HepG2 (cell line): ENCODE data around the gene C1QTNF12. TPM values are rescaled to one million over a fixed set of nuclear protein-coding genes. Genes with fewer than 3 reads are reported as not detected.

ENCODE experiments used
- ATAC-seq: fragments of 200-7000 bp; cut with Tn5 transposase; 3 replicates; pipeline ENCODE4 v1.9.1; 2020; ENCODE audit warnings: mild to moderate bottlenecking, moderate library complexity
- BruUV-seq: library from RNA; stranded (reverse); fragments of 400-500 nt; replicated peaks from 2 replicates; lab custom pipeline; 2021; lab: Mats Ljungman, UMichigan
- CTCF ChIA-PET: fragments of 300-600 bp; formaldehyde crosslinking; extraction: SDS; loops from one replicate; lab custom pipeline; 2021; ENCODE audit warnings: low total read pairs, inconsistent platforms, low intra/inter-chr PET ratio; lab: Yijun Ruan, JAX
- POLR2A ChIA-PET: fragments of 350-600 bp; sonication (Branson Sonifier 250); formaldehyde crosslinking; loops from one replicate; lab custom pipeline; 2020; ENCODE audit warnings: antibody characterized with exemption, inconsistent platforms; lab: Yijun Ruan, JAX
- DNase-seq: peaks from one replicate; pipeline ENCODE4 v3.0.0-alpha.2; 2015; ENCODE audit warnings: low spot score
- FAIRE-seq: peaks from 3 replicates; lab custom pipeline; 2011; peaks lifted over from hg19 to GRCh38; lab: Jason Lieb, UNC
- H2AFZ ChIP-seq: one replicate; pipeline ENCODE4 v1.6.1; 2011; ENCODE audit warnings: low read length, inconsistent platforms
- H3K27ac ChIP-seq: fragments of 300-600 bp; 3 replicates; pipeline ENCODE4 v1.8.0; 2011; ENCODE audit warnings: mixed run types, mild to moderate bottlenecking, mixed read lengths, low read length, inconsistent platforms; ENCODE audit not compliant: insufficient read depth; ENCODE audit errors: extremely low read length
- H3K27me3 ChIP-seq, 2 experiments: fragments of 200-600 bp in 1 of 2; 2 replicates in 1 of 2; 3 replicates in 1 of 2; pipeline versions ENCODE4 v1.6.0 to v1.8.0; 2011; ENCODE audit warnings: low read length in 2 of 2, mild to moderate bottlenecking in 2 of 2, moderate library complexity in 2 of 2, inconsistent platforms in 1 of 2; ENCODE audit not compliant: insufficient read depth in 2 of 2, control insufficient read depth in 1 of 2
- H3K36me3 ChIP-seq, 2 experiments: fragments of 200-600 bp in 1 of 2; replicated peaks in 1 of 2; 2 replicates in 1 of 2; 3 replicates in 1 of 2; pipeline versions ENCODE4 v1.5.1 to v1.8.0; 2011; ENCODE audit warnings: low read length in 2 of 2, inconsistent platforms in 1 of 2; ENCODE audit not compliant: insufficient read depth in 2 of 2, control insufficient read depth in 1 of 2
- H3K4me1 ChIP-seq: 2 replicates; pipeline ENCODE4 v1.5.1; 2012; ENCODE audit warnings: low read length, inconsistent platforms; ENCODE audit not compliant: insufficient read depth
- H3K4me2 ChIP-seq: 2 replicates; pipeline ENCODE4 v1.6.0; 2011; ENCODE audit warnings: low read depth, low read length, inconsistent platforms
- H3K4me3 ChIP-seq, 3 experiments: fragments of 200-600 bp in 1 of 3; sonication (generic), shearing (Covaris generic) in 1 of 3; replicated peaks in 1 of 3; 2 replicates each; pipeline ENCODE4 v1.5.1; 2011 to 2016; ENCODE audit warnings: low read length in 3 of 3, inconsistent platforms in 2 of 3, low read depth in 2 of 3, mild to moderate bottlenecking in 2 of 3, control low read depth in 1 of 3, mixed read lengths in 1 of 3; ENCODE audit not compliant: insufficient read depth in 1 of 3
- H3K79me2 ChIP-seq: one replicate; pipeline ENCODE4 v1.6.1; 2011; ENCODE audit warnings: low read length, inconsistent platforms; ENCODE audit not compliant: insufficient read depth
- H3K9ac ChIP-seq: 2 replicates; pipeline ENCODE4 v1.6.0; 2011; ENCODE audit warnings: mild to moderate bottlenecking, low read depth, low read length, inconsistent platforms; ENCODE audit not compliant: insufficient read depth
- H3K9me3 ChIP-seq: 2 replicates; pipeline ENCODE4 v1.5.1; 2012; ENCODE audit warnings: mild to moderate bottlenecking, low read length
- H4K20me1 ChIP-seq: 2 replicates; pipeline ENCODE4 v1.6.0; 2011; ENCODE audit warnings: inconsistent platforms, mild to moderate bottlenecking, low read length, moderate library complexity; ENCODE audit not compliant: insufficient read depth
- AGO2 ChIP-seq: fragments of 200-400 bp; formaldehyde crosslinking; optimal IDR thresholded peaks from 2 replicates; pipeline ENCODE3; 2017; ENCODE audit warnings: mild to moderate bottlenecking, low read depth, low read length, moderate library complexity
- BCLAF1 ChIP-seq: fragments of 450-650 bp; IDR thresholded peaks from 2 replicates; pipeline ENCODE4 v1.6.1; 2017; ENCODE audit warnings: mild to moderate bottlenecking
- CENPBD1 ChIP-seq: sonication (generic); formaldehyde crosslinking; IDR thresholded peaks from 2 replicates; pipeline ENCODE4 v1.8.0; 2022; ENCODE audit warnings: missing genetic modification reagents, low read depth, mild to moderate bottlenecking, borderline replicate concordance
- CENPX ChIP-seq: sonication (generic); formaldehyde crosslinking; IDR thresholded peaks from 2 replicates; pipeline ENCODE4 v1.9.0; 2021; ENCODE audit warnings: mild to moderate bottlenecking, missing genetic modification reagents, moderate library complexity
- E2F1 ChIP-seq: sonication (generic); formaldehyde crosslinking; IDR thresholded peaks from 2 replicates; pipeline ENCODE4 v1.5.0; 2020; ENCODE audit warnings: missing genetic modification reagents
- HCFC1 ChIP-seq: fragments of 150-350 bp; IDR thresholded peaks from 2 replicates; pipeline ENCODE4 v1.6.1; 2014; ENCODE audit warnings: low read depth, low read length
- HIVEP1 ChIP-seq: sonication (generic); formaldehyde crosslinking; IDR thresholded peaks from 2 replicates; pipeline ENCODE4 v1.4.0; 2020; ENCODE audit warnings: mild to moderate bottlenecking, missing genetic modification reagents
- JUN ChIP-seq: sonication (generic); formaldehyde crosslinking; IDR thresholded peaks from 2 replicates; pipeline ENCODE4 v1.4.0; 2020; ENCODE audit warnings: mild to moderate bottlenecking, missing genetic modification reagents
- KDM6A ChIP-seq: IDR thresholded peaks from 2 replicates; pipeline ENCODE4 v1.6.1; 2016; ENCODE audit warnings: low read depth
- MBNL3 ChIP-seq: fragments of 250-450 bp; sonication (Bioruptor Pico); conservative IDR thresholded peaks from 2 replicates; pipeline ENCODE4 v1.8.0; 2022; ENCODE audit warnings: mild to moderate bottlenecking, inconsistent platforms
- RBFOX2 ChIP-seq: fragments of 200-400 bp; formaldehyde crosslinking; IDR thresholded peaks from 2 replicates; pipeline ENCODE4 v1.6.1; 2017; ENCODE audit warnings: low read depth, mild to moderate bottlenecking, low read length
- SMAD1 ChIP-seq: sonication (generic); formaldehyde crosslinking; IDR thresholded peaks from 2 replicates; pipeline ENCODE4 v1.4.0; 2020; ENCODE audit warnings: missing genetic modification reagents, low read depth, mild to moderate bottlenecking, borderline replicate concordance
- SMAD9 ChIP-seq: sonication (generic); formaldehyde crosslinking; IDR thresholded peaks from 2 replicates; pipeline ENCODE4 v1.5.1; 2020; ENCODE audit warnings: mild to moderate bottlenecking, missing genetic modification reagents
- SRSF1 ChIP-seq: fragments of 200-400 bp; formaldehyde crosslinking; optimal IDR thresholded peaks from 2 replicates; pipeline ENCODE3; 2017; ENCODE audit warnings: mild to moderate bottlenecking, low read depth, low read length, moderate library complexity
- ZNF34 ChIP-seq: sonication (generic); formaldehyde crosslinking; IDR thresholded peaks from 2 replicates; pipeline ENCODE4 v1.4.0; 2020; ENCODE audit warnings: mild to moderate bottlenecking, missing genetic modification reagents, borderline replicate concordance
- ZNF614 ChIP-seq: IDR thresholded peaks from 2 replicates; pipeline ENCODE4 v1.6.1; 2018; ENCODE audit warnings: missing biosample characterization, missing genetic modification reagents, inconsistent platforms, borderline replicate concordance
- ZNF766 ChIP-seq: sonication (generic); formaldehyde crosslinking; IDR thresholded peaks from 2 replicates; pipeline ENCODE4 v1.5.0; 2020; ENCODE audit warnings: missing genetic modification reagents, borderline replicate concordance
- WGBS: methylation state at CpG from one replicate; pipeline ENCODE4 v1.1.6; 2017; ENCODE audit warnings: low lambda C conversion rate; 5-methylcytosine and 5-hydroxymethylcytosine counted together
- in situ Hi-C: cut with HindIII; loops from 2 replicates; pipeline ENCODE4 v1.10.0; 2017; ENCODE audit warnings: low pct_unique_long_range_greater_than_20kb; ENCODE audit not compliant: extremely low pct_ligation_motif_present
- intact Hi-C: fragments of 100-400 bp; cut with micrococcal nuclease; formaldehyde crosslinking; loops from one replicate; pipeline ENCODE4 v1.10.0; 2022; ENCODE audit not compliant: unreplicated experiment
- polyA plus RNA-seq, 8 experiments: library from polyadenylated mRNA; depleted of rRNA in 3 of 8; stranded (reverse) in 7 of 8; unstranded in 1 of 8; fragments of >200 nt; fragmentation: Illumina TruSeq in 4 of 8; extraction: Trizol in 4 of 8; gene quantifications; 2 replicates each; pipeline versions ENCODE4 v1.2.1 to v1.2.3, GENCODE V29; 2011 to 2016; ENCODE audit warnings: low read depth in 4 of 8, missing spikeins in 1 of 8, mixed read lengths in 1 of 8; ENCODE audit not compliant: insufficient read depth in 1 of 8
- total RNA-seq, 5 experiments: library from RNA; depleted of rRNA; stranded (reverse); fragments of >200 nt; fragmentation: Illumina TruSeq; extraction: Trizol; gene quantifications; 2 replicates each; pipeline ENCODE4 v1.2.3, GENCODE V29; 2016; ENCODE audit warnings: low read depth in 1 of 5

C1QTNF12 gene
- total and polyA plus RNA-seq, 2 of the 13 experiments (the other 11 are each of a cell fraction or from before 2014, with no cell fraction given), result 0.18 to 0.64 TPM

- TF ChIP-seq ZNF766 (CRISPR knock-in tag), result no peak
- TF ChIP-seq CENPX, result no peak
- no peak for TF ChIP-seq JUN
- TF ChIP-seq MBNL3, result no peak
Observed at GRCh38 chr1:1254667-1254998, 8.1 kb upstream of the C1QTNF12 start (continued).

- H3K79me2 ChIP-seq, result no peaks in the 10 kb centered on the region
- H3K9me3 ChIP-seq, result no peaks in the 10 kb centered on the region
- TF ChIP-seq HCFC1, result no peak
- TF ChIP-seq HIVEP1, result no peak
- no peak for TF ChIP-seq KDM6A
- TF ChIP-seq BCLAF1, result no peak
- TF ChIP-seq SMAD9, result no peak
- peak; percentile 89 for TF ChIP-seq AGO2
- no peak for TF ChIP-seq SMAD1
- TF ChIP-seq CENPBD1 (CRISPR knock-in tag), result no peak
- no peak for TF ChIP-seq SRSF1
- TF ChIP-seq ZNF614 (CRISPR knock-in tag), result no peak
- TF ChIP-seq RBFOX2, result peak; percentile 48; the same call in 1 of the 2 replicates
- TF ChIP-seq E2F1, result no peak
- no peak for TF ChIP-seq ZNF34 (CRISPR knock-in tag)
- TF ChIP-seq, all 625 proteins: peak for 2
- intact Hi-C loops (loop anchor here (5.0 kb wide), 1 partner anchor 132 kb away; no protein-coding TSS in a partner anchor), in situ Hi-C loops (no loop called here)
- no peak overlapping the region for H3K4me2 ChIP-seq
- peaks cover 10 to 23% of the 10 kb centered on the region in 2 experiments; a peak in 4 of 5 replicates for H3K36me3 ChIP-seq
- CTCF ChIA-PET, result interaction anchor here (0.7 kb wide), 1 partner anchor 132 kb away, joined by 3 read pairs; no protein-coding TSS in a partner anchor
- H2AFZ ChIP-seq, result no peak overlapping the region
- no peaks in the 10 kb centered on the region for H3K4me1 ChIP-seq
- H3K27ac ChIP-seq, result no peak overlapping the region
- DNase-seq, result no peak
- no peaks in the 10 kb centered on the region for H4K20me1 ChIP-seq
- no peak for ATAC-seq
- BruUV-seq, result no TSS peak
- H3K4me3 ChIP-seq, result no peak overlapping the region
- H3K27me3 ChIP-seq, result no peaks in the 10 kb centered on the region
- H3K9ac ChIP-seq, result no peak overlapping the region
- POLR2A ChIA-PET, result no interaction called here
- no peak for FAIRE-seq
- over 99% methylated on average over 36 of the region's 50 CpGs for WGBS
Observed at GRCh38 chr1:1253972-1254666, 7.6 kb upstream of the C1QTNF12 start.
